HG03097 (cell line): ENCODE measurements around the gene PELO.
A peak's percentile ranks its signal among the peaks of the same experiment; 100 is the strongest.

Experiments
- ATAC-seq: cut with Tn5 transposase; IDR thresholded peaks from one replicate; pipeline ENCODE4 v1.9.1; 2021; ENCODE audit not compliant: unreplicated experiment, low FRiP score

The PELO gene

DNA sequence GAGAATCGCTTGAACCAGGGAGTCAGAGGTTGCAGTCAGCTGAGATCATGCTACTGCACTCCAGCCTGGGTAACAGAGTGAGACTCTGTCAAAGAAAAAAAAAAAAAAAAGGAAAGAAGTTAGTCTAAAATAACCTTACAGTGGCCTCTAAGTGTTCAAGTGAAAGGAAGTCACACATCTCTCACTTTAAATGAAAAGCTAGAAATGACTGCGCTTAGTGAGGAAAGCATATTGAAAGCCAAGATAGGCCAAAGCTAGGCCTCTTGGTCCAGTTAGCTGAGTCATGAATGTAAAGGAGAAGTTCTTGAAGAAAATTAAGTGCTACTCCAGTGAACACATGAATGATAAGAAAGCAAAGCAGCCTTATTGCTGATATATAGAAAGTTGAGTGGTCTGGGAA lies 38.1 kb downstream of the PELO start:
- peak; percentile 90 for ATAC-seq

DNA sequence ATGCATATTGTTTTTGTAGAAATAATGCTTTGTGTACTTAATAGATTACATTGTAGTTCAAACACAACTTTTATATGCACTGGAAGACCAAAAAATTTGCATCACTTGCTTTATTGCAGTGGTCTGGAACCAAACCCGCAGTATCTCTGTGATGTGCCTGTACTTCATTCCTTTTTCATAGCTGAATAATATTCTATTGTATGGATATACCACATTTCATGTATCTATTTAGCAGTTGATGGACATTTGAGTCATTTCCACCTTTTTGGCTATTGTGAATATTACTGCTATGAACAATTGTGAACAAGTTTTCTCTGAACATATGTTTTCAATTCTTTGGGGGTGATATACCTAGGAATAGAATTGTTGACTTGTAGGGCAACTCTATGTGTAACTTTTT lies 40.1 kb downstream of the PELO start:
- ATAC-seq = no peak

DNA sequence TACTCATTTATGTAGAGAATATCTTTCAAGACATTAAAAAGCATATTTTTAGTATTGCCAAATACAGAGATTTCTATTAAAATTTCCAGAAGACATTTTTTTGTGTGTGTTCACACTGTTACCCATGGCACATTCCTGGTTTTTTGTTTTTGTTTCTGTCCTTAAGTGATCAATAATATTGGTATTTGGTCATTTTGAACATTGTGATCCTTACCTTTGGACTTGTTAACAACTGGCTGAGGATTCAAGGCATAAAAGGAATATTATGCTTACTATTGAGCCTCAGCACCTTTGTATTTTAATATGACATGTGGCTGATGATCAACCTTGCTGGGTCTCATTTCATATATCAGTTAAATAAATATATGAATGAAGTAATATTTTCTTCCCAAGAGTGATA lies 41.9 kb downstream of the PELO start:
- no peak for ATAC-seq

GRCh38 chr5:52830650-52831049 lies 42.9 kb downstream of the PELO start:
- no peak for ATAC-seq

DNA sequence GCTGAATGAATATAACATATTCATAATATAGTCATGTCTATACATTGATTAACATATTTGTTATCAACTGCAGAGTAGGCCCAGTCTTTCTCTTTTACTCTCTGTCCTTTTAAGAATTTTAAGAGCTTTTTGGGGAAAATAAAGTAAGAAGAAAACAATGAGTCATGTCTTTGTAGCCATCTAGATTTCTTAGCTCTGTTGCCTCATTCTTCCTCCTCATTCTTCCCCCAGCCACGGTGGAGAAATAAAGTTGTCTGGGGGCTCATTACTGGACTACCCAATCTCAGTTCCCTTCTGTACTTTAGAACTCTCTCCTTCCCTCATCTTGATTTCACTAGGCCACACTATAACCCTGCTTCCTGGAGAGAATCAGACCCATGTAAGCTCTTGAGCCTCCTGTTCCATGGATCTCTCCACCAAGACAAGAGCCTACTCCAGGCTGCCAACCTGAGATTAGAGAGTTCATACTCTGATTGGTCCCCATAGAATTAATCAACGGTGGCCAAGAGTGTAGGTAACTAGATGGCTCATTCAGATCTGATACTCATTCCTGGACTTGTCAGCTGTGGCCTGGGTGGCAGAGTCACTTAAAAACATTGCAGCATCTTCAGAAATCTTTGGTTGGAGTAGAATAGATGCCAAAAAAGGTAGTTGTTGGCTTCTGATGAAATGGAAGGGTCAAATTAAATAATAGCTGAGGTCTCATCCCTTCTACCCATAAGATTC lies 44.2 kb downstream of the PELO start:
- ATAC-seq = no peak

DNA sequence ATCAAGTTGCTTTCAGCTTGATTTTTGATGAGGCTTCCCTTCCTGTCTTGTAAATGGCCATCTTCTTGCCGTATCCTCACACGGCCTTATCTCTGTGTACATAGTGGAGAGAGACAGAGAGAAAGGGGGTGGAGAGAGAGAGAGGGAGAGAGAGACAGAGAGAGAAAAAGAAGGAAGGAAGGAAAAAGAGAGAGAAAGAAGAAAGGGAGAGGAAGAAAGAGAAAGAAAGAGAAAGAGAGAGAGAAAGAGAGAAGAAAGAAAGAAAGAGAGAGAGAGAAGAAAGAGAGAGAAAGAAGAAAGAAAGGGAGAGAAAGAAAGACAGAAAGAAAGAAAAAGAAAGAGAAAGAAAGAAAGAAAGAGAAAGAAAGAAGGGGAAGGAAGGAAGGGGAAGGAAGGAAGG lies 46.6 kb downstream of the PELO start:
- no peak for ATAC-seq

- ATAC-seq = no peak
Observed at GRCh38 chr5:52837068-52837467, 49.4 kb downstream of the PELO start.
